HG03442 (cell line): Measurements from ENCODE around the gene EPB41.
"Not testable (repeated sequence)": the region's sequence is repeated elsewhere in the genome, so short reads cannot be mapped to it uniquely, and the experiment has no call there.

ENCODE experiments used
- ATAC-seq: cut with Tn5 transposase; IDR thresholded peaks from one replicate; pipeline ENCODE4 v1.9.1; 2021; ENCODE audit warnings: mild to moderate bottlenecking, moderate library complexity; ENCODE audit not compliant: unreplicated experiment

The EPB41 gene

DNA sequence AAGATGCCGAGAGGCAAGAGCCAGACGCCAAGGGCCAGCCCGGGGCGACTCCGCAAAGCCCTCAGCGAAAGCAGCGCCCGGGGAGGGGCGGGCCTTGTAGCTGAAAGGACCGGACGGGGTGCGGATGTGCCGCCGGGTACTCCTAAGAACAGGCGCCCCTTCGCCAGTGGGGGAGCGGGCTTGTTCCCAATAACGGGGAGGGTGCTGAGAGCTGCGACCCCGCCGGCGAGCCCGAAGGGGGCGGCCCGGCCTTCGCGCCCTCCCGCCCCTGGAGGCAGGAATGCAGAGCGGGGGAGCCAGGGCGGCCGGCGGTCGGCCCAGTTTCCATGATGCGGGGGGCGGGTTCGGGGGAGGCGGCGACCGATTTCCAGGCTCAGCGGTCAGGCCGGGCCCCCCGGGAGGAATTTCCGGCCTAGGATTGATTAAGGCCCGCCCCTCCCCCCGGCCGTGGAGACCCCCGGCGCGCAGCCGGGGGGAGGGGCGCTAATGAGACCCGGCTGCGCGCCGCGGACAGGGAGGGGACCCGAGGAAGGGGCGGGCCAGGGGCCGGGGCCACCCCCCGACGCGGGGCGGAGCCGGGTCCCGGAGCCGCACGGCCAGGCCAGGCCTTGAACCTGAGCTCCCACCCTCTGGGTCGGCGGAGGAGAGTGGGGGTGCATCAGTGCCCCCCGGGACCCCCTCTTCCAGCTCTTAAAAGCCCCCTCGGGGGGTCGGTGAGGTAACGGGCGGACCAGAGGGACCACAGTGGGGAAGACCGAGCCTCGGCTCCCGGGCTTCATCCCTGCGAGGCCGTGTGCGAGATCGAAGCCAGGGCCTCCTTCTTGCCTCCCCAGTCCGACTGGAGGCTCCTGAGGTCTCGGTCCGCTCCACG lies 210.2 kb downstream of the EPB41 start:
- no peak for ATAC-seq

DNA sequence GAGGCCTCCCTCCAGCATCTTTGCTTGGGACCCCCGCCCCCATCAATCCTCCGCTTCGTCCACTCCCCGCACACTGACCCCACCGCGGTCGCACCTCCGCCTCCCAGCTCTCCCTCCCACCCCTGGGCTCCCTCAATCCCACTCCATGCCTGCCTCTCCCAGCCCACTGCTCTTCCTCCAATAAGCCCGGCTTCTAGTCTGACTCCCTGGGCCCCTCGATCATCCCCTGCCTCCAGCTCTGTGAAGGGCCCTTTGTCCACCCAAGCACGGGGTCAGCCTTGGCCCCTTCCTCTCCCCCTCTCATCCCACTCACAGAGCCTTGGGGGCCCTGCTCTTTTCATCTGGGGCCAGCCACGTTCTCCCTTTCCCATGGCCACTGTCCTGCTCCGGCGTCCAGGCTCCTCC lies 210.9 kb downstream of the EPB41 start:
- ATAC-seq: no peak

DNA sequence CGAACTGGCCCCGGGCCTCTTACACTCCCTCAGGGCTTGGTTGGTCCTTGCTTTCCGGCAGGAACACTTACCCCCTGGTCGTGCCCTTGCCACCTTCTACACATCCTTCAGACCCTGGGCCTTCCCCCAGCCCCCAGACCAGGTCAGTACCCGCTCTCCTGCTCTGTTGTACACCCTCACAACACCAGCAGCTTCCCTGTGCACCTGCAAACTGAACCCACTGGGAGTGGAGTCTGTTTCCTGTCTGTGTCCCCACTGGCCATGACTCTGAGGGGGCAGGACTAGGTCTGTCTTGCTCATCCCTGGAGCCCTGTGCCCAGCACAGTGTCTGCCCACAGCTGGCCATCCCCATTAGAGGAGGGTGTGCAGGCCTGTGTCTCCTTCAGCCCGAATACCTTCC lies 211.4 kb downstream of the EPB41 start:
- ATAC-seq: no peak

DNA sequence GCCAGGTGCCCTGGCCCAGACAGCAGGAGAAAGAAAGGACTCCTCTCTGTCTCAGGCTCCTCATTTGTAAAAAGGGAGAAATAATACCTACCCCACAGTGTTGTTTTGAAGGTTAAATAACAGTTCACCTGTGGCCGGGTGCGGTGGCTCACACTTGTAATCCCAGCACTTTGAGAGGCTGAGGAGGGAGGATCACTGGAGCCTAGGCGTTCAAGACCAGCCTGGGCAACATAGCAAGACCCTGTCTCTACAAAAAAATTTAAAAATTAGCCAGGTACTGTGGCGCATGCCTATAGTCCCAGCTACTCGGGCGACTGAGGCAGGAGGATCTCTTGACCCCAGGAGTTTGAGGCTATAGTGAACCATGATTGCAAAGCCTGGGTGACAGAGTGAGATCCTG lies 211.8 kb downstream of the EPB41 start:
- no peak for ATAC-seq

DNA sequence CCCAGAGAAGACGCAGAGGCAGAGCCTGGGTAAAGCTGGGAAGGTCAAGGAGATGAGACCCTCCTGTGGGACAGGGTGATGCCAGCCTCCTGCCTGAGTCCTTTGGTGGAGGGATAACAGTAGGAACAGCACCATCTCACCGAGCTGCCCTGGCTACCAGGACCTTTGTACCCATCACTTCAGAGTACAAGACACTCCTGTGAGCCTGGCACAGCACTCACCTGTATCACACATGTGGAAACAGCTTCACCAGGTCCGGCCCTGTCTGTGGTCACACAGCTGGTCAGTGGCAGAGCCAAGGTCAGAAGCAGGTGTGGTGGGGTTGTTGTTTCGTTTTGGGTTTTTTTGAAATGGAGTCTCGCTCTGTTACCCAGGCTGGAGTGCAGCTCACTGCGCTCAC lies 214.4 kb downstream of the EPB41 start:
- ATAC-seq: no peak

DNA sequence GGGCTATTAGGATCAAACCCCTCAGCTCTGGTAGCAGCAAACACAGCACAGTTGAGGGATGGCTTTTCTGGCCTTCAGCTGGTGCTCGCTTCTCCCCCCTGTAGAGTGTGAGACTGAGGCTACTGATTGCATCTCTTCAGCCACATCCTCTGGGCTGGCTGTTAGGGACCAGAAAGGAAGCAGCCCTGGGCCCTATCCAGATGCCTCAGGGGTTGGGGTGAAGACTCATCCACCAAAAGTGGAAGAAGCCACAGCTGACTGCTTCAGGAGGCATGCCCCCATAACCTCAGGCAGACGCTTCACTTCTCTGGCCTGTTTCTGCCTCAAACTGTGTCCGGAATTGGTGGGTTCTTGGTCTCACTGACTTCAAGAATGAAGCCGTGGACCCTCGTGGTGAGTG lies 215.5 kb downstream of the EPB41 start:
- ATAC-seq: no peak

DNA sequence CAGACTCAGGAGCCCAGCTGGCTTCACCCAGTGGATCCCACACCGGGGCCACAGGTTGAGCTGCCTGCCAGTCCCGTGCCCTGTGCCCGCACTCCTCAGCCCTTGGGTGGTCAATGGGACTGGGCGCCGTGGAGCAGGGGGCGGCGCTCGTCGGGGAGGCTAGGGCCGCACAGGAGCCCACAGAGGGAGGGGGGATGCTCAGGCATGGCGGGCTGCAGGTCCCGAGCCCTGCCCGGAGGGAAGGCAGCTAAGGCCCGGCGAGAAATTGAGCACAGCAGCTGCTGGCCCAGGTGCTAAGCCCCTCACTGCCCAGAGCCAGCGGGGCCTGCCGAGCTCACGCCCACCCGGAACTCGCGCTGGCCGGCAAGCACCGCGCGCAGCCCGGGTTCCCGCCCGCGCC lies 216.7 kb downstream of the EPB41 start:
- ATAC-seq: not testable (repeated sequence)

DNA sequence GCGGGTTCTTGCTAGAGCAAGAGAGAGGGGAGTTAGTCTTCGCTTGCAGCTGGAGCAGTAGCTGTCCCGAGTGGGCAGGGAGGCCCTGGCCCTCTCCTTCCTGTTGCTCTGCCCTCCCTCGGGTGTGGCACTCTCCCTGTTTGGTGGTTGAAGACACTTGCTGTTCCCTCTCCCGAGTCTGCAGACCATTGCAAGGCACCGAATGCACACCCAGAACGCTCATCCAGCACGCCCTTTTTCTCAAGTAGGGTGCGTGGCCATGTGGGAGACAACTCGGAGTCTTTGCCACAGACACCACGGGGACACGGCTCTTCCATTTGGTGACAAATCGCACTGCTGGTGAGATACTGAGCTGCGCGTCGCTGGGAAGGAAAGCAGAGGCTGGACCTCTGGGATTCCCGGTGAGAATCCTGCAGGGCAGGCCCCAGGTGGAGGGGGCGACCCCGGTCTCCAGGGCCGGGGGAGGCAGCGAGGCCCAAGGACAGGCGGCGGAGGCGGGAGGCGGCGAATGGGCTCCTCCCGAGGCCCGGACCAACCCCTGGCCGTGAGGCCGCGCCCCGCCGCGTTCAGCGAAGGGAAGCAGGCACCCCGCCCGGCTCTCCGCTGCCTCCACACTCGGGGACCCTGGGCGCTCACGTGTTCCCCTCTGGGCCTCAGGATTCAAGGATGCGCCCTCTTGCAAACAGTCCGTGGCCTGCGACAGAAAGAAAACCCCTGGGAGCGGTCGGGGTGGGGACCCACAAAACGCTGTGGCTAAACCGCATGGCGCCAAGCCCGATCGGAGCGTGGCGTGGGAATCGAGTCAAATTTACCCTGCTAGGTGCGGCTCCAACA lies 219.7 kb downstream of the EPB41 start:
- no peak for ATAC-seq

DNA sequence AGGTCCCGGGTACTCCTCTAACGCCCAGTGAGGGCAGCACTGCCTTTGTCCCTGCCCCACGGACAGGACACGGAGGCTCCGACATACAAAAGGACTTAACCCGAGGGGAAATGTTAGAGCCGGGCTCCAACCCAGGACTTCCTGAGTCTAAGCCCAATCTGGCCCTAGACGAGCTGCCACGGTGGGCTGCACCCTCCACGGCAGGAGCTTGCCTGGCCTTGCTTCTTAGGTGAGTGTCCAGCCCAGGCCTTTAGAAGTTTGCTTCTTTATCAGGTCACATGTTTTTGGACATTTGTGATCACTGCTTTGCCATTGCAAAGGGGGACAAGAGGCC lies 220.3 kb downstream of the EPB41 start:
- no peak for ATAC-seq

DNA sequence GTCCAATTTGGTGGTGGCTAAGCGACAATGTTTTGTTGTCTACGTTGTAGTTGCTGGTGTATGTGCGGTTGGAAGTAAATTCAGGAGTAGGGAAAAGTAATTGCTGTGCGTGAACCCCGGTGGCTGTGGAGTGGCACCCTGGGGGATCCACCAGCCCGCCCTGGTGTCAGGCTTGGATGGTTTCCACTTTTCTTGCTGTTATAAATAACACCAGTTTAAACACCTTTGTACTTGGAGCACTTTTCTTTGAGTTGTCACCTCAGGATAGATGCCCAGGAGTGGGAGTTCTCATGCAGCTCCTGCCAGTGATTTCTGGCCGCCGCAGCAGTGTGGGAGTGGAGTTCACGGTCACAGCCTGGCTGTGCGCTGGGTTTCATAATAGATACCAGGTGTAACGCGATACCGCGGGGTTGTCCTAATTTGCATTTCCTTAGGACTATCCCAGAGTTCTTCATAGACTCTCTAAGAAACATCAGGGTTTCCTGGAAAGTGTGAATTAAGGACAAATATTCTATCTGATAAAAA lies 222.1 kb downstream of the EPB41 start:
- ATAC-seq: no peak

DNA sequence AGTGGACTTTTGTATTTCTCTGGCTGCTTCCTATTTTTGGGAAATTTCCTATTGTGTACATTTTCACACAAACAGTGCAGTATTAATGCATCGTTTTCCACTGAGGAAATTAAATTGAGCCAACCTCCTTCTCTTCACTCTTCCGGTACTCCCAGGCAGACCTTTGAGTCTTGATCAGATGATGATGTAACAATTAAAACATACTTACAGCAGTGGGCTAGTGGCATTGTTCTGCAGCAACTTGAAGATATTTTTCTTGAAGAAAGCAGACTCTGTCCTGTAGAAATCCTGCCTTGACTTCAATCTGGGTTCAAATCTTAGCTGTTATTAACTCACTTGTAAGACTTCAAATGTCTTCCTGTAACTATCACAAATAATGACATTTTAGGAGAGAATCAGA lies 228.3 kb downstream of the EPB41 start:
- no peak for ATAC-seq

DNA sequence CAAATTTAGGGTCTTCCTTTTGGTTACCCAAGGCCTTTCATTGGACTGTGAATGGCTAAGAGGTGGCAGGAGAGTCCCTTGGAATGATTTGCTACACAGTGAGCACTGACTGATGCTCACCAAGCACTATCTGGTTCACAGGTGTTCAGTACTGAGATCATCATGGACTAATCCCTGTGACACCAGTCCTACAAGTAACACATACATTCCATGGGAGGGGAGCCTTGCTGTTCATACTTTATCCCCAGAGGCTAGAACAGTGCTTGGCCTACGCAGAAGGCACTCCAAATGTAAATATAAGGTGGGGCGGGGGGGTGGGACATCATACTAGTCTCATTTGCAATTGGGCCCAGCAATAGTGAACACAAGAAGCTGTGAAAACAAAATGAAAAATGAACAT lies 229.8 kb downstream of the EPB41 start:
- no peak for ATAC-seq

DNA sequence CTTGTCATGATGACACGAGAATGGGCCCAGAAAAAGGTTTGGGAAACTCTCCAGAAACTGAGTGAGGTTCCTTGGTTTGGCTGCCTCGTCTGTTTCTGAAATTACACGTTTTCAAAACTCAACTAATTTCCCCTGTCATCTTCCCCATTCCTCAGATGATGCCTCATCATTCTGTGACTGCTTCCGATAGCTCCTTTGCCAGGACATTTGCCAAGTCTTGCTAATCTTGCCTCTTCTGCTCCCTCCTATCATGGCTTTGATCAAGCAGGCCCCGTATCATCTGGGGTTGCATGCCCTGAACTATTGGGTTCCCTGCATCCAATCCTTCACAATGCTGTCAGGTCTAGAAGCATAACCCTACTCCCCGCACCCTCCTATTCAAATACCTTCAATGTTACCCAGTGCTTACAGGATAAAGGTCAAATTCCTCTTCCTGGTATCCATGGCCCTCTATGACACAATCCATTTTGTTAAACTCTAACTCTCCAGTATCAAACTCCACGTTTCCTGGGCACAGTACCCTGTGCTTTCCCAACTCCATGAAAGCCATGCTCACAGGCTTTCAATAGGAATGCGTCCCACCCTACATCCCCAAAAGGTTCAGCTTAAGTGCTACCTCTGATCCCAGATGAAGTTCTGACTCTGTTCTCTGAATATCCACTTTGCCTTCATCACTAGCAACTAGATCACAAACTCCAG lies 231.5 kb downstream of the EPB41 start:
- ATAC-seq: no peak

DNA sequence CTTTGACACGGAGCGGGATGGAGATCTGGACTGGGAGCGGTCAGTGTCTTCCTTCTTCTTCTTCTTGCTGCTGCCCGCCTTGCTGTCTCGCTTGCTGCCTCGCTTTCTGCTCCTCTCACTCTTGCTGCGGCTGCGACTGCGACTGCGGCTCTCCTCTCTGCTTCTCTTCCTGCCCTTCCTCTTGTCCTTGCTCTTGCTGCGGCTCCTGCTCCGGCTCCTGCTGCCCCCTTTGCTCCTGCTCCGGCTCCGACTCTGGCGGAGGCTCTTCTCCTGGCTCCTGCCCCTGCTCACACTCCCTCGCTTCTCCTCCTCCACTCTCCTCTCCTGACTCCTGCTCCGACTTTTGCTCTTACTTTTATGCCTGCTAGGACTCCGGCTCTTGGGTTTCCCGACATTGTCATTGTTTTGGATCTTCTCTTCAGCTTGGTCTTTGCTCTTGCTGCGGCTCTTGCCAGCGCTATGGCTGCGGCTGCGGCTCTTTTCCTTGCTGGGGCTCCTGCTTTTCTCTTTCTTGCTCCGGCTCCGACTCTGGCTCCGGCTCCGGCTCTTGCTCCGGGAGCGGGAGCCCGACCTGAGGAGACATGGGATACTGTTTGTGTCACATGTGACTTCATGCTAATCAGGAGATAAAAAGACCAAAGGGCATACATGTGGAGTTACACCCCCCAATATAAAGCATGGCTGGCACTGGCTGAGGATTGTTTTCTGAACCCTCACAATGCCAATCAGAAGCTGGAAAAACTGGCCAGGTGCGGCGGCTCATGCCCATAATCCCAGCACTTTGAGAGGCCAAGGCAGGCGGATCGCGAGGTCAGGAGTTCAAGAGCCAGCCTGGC lies 234.5 kb downstream of the EPB41 start:
- ATAC-seq: no peak

DNA sequence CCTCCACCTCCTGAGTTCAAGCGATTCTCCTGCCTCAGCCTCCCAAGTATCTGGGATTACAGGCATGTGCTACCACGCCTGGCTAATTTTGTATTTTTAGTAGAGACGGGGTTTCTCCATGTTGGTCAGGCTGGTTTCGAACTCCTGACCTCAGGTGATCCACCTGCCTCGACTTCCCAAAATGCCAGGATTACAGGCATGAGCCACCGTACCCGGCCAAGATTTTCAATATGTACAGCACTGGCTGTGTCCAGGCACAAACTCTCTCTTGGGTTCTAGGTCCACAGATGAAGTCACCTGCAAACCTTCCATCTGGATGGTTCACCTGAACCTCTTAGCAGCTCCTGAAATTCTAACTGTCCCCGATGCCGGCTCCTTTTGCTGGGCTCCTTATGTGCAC lies 236.0 kb downstream of the EPB41 start:
- not testable (repeated sequence) for ATAC-seq

DNA sequence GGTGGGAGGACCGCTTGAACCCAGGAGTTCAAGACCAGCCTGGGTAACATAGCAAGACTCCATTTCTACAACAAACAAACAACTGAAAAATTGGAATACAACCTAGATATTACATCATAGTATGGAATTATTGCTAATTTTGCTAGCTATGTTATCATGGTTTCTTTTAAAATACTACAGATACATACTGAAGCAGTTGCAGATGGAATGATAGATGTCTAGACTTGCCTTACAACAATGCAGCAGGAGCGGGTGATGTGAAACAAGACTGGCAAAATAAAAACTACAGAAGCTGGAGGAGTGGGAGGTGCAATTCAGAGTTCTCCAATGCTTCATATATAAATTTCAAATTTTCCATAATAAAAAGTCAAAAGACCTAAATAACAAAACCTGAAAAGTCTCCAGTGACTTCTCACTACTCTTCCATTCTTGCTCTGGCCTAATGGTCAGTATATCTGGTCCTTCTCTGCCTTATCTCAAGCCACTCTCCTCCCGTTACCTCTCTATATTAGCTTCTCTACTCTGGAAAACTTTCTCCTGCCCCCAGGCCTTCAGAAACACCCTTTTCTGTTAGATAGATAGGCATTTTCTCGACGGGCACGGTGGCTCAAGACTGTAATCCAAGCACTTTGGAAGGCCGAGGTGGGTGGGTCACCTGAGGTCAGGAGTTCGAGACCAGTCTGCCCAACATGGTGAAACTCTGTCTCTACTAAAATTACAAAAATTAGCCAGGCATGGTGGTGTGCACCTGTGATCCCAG lies 237.9 kb downstream of the EPB41 start:
- ATAC-seq: no peak

DNA sequence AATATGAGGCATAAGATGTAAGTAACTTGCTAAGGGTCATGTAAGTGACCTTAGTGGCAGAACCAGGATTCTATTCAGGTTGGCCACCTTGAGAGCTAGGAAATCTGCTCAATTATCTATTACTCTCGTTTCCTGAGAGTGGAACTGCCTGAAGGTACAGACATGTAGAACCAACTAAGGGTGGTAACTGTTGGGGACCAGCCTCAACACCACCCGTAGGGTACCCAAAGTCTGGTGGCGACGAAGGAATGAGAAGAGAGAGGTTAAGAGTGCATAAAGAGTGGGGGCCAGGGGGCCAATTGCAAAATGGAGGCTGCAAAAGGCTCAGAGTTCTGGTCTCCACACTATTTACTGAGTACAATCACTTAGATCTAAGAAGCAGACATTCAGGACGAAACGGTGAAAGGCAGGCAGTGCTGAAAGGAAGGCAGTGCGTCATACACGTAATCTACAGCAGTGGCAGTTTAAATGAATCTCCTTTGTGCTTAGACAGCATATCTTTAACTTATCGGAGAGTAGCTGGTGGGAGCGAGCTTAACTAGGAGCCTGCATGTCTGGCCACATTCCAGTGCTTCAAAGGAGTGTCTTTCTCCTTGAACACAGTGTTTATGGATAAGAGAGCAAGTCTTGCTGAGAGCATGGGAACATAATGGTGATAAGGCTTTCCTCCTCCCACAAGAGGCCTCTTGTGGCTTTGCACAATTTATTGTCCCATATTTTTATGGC lies 242.3 kb downstream of the EPB41 start:
- no peak for ATAC-seq

DNA sequence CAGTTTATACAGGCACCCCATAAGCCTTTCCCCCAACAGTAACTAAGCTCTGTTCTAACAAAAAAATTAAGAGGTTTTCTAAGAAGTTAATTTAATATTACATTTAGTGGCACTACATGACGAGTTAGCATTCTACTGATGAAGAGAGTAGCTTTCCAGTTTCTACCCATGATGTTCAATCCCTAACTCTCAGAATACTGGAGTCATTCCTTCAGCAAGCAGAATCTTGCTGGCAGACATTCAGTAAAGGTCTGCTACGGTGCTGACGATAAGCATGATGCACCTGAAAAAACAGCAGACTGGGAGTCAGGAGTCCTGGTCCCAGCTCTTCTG lies 242.9 kb downstream of the EPB41 start:
- no peak for ATAC-seq

DNA sequence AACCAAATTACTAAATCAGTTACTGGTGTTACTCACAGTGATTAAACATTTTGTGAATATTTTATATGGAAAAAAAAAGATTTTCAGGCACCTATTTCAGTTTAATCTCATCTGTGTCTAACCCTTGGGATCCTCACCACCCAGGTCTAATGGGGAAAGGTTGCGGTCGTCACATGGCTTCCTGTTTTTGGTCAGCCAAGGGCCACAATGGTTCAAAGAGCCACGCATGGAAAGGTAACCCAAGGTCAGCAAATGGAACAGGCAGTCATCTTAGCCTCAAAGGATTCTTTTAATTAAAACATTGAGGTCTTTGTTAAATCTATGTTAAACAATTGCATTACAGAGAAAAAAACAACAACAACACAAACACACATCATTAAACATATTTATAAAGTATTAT lies 245.4 kb downstream of the EPB41 start:
- ATAC-seq: no peak
